Ishikawa (cell line): ENCODE results near the gene CAPN11.

Experiments
- CEBPB ChIP-seq: IDR thresholded peaks from 2 replicates; pipeline ENCODE4 v1.6.1; 2012
- CREB1 ChIP-seq: IDR thresholded peaks from 2 replicates; pipeline ENCODE4 v1.6.1; 2012; ENCODE audit warnings: low read depth
- EGR1 ChIP-seq: IDR thresholded peaks from 2 replicates; pipeline ENCODE4 v1.6.1; 2012
- EP300 ChIP-seq: IDR thresholded peaks from 2 replicates; pipeline ENCODE4 v1.6.1; 2012; ENCODE audit warnings: borderline replicate concordance
- FOXM1 ChIP-seq: IDR thresholded peaks from 2 replicates; pipeline ENCODE4 v1.6.1; 2012; ENCODE audit warnings: low read depth, borderline replicate concordance
- MAX ChIP-seq: IDR thresholded peaks from 2 replicates; pipeline ENCODE4 v1.6.1; 2012
- NFIC ChIP-seq: IDR thresholded peaks from 2 replicates; pipeline ENCODE4 v1.6.1; 2012
- RAD21 ChIP-seq: IDR thresholded peaks from 2 replicates; pipeline ENCODE4 v1.6.1; 2012; ENCODE audit warnings: low read depth
- REST ChIP-seq: IDR thresholded peaks from 2 replicates; pipeline ENCODE4 v1.6.1; 2012; ENCODE audit warnings: low read depth, mild to moderate bottlenecking
- TAF1 ChIP-seq: IDR thresholded peaks from 2 replicates; pipeline ENCODE4 v1.6.1; 2012; ENCODE audit warnings: low read depth, mild to moderate bottlenecking
- TCF12 ChIP-seq: IDR thresholded peaks from 2 replicates; pipeline ENCODE4 v1.6.1; 2012; ENCODE audit warnings: low read depth
- TEAD4 ChIP-seq: IDR thresholded peaks from 2 replicates; pipeline ENCODE4 v1.6.1; 2012
- YY1 ChIP-seq: IDR thresholded peaks from 2 replicates; pipeline ENCODE4 v1.6.1; 2012; ENCODE audit warnings: low read depth
- ZBTB7A ChIP-seq: IDR thresholded peaks from 2 replicates; pipeline ENCODE4 v1.6.1; 2012; ENCODE audit warnings: low read depth
- TF ChIP-seq, protein P1 (sequence below): IDR thresholded peaks from 2 replicates; pipeline ENCODE4 v1.6.1; 2012

CAPN11 gene

DNA sequence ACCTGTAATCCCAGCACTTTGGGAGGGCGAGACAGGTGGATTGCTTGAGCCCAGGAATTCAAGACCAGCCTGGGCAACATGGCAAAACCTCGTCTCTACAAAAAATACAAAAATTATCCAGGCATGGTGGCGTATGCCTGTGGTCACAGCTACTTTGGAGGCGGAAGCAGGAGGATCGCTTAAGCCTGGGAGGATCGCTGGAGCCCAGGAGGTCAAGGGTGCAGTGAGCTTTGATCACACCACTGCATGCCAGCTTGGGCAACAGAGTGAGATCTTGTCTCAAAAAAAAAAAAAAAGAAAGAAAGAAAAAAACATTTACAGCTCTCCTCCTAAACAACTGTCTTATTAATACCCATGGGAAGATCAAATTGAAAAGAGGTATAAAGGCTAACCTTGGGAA lies 49.3 kb downstream of the CAPN11 start:
- no peak for TF ChIP-seq TAF1
- TF ChIP-seq YY1: no peak
- TF ChIP-seq TCF12: no peak
- TF ChIP-seq, protein P1, sequence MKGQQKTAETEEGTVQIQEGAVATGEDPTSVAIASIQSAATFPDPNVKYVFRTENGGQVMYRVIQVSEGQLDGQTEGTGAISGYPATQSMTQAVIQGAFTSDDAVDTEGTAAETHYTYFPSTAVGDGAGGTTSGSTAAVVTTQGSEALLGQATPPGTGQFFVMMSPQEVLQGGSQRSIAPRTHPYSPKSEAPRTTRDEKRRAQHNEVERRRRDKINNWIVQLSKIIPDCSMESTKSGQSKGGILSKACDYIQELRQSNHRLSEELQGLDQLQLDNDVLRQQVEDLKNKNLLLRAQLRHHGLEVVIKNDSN: no peak
- TF ChIP-seq ZBTB7A: no peak
- no peak for TF ChIP-seq EGR1
- no peak for TF ChIP-seq TEAD4
- TF ChIP-seq CEBPB: no peak

- TF ChIP-seq EP300 (no peak), EGR1 (no peak)
Measured at GRCh38 chr6:44211284-44211683, 52.7 kb downstream of the CAPN11 start.

DNA sequence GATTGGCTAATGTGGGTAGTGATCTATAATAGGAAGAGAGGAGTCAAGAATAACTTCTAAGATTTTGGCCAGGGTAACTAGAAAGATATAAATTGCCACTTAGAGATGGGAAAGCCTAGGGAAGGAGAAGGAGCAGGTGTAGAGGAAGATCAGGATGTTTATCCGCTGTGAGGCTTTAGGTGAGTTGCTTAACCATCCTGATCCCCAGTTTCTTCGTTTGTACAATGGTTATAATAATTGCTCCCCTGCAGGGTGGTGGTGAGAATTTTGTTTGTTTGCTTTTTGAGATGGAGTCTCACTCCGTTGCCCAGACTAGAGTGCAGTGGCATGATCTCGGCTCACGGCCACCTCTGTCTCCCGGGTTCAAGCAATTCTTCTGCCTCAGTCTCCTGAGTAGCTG lies 55.7 kb downstream of the CAPN11 start:
- no peak for TF ChIP-seq TCF12
- TF ChIP-seq RAD21: no peak
- TF ChIP-seq ZBTB7A: no peak
- TF ChIP-seq FOXM1: no peak
- TF ChIP-seq, protein P1: no peak
- no peak for TF ChIP-seq CEBPB

- no peak for TF ChIP-seq RAD21
- TF ChIP-seq EP300: no peak
- TF ChIP-seq, protein P1: no peak
Measured at GRCh38 chr6:44216677-44217331, 58.2 kb downstream of the CAPN11 start, which contains the start of gene MYMX. Gene MYMX, plus strand, starts transcription at chr6:44216926. Its CDS starts 546 bp downstream, at chr6:44217472.

- peak; percentile 79 for TF ChIP-seq FOXM1
- TF ChIP-seq MAX: peak; percentile 98
- TF ChIP-seq CEBPB: peak; percentile 18; the same call in 1 of the 2 replicates
- TF ChIP-seq YY1: peak; percentile 48; the same call in 1 of the 2 replicates
- TF ChIP-seq TAF1: 0 out of 2 replicates have a peak, but pooled peaks have one; percentile 30
- TF ChIP-seq RAD21: peak; percentile 2; the same call in 1 of the 2 replicates
- TF ChIP-seq EGR1: peak; percentile 17; the same call in 1 of the 2 replicates
- TF ChIP-seq NFIC: peak; percentile 96
- TF ChIP-seq ZBTB7A: no peak
- TF ChIP-seq, protein P1: no peak
- TF ChIP-seq REST: no peak
- peak; percentile 91 for TF ChIP-seq EP300
- TF ChIP-seq TCF12: peak; percentile 95
- peak; percentile 74 for TF ChIP-seq TEAD4
- TF ChIP-seq CREB1: no peak
Measured at GRCh38 chr6:44217332-44218143, 58.9 kb downstream of the CAPN11 start.

DNA sequence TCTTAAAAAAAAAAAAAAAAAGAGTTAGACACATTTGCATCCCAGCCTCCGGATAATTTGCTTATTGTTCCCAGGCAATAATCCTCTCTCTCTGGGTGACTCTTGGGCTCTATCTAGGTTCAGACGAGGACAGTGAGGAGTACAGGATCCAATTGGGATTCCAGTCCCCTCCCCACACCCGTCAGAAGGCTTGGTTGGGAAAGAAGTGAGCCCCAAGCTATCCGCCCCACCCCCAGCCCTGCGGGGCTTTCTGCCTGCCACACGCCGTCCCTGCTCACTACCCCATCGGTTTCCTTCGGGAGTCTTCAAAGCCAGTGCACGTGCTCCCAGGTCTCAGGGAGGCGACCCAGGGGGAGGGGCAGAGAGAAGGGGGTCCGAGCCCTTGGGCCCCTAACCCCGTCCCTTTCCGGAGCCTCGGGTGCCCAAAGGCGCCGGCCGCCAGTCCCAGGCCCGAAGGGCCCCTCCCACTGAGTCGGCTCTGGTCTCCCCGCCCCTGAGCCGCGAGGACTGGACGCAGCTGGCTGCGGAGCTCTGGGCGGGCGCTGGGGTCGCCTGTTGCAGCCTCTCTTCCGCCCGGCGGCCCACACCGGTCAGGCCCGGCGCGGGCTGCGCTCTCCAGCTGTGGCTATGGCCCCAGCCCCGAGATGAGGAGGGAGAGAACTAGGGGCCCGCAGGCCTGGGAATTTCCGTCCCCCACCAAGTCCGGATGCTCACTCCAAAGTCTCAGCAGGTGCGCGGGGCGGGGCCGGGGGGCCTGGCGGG lies 60.6 kb downstream of the CAPN11 start:
- peak; percentile 62 for TF ChIP-seq ZBTB7A
- no peak for TF ChIP-seq EGR1
- TF ChIP-seq CEBPB: no peak
- TF ChIP-seq NFIC: peak; percentile 76
- TF ChIP-seq YY1: no peak
- TF ChIP-seq, protein P1: no peak
- no peak for TF ChIP-seq CREB1
- peak; percentile 90 for TF ChIP-seq TCF12
- TF ChIP-seq TAF1: no peak
- TF ChIP-seq RAD21: no peak
- no peak for TF ChIP-seq FOXM1
- TF ChIP-seq TEAD4: peak; percentile 49; the same call in 1 of the 2 replicates
- TF ChIP-seq MAX: peak; percentile 80
- peak; percentile 79 for TF ChIP-seq EP300
